Measurements from ENCODE around the gene CDHR1. TPM values are rescaled to one million over a fixed set of nuclear protein-coding genes. Genes with fewer than 3 reads are reported as not detected.

CDHR1 gene
- total and polyA plus RNA-seq, 2 donors from 2014 or later, result 0.47 to 1.1 TPM

DNA sequence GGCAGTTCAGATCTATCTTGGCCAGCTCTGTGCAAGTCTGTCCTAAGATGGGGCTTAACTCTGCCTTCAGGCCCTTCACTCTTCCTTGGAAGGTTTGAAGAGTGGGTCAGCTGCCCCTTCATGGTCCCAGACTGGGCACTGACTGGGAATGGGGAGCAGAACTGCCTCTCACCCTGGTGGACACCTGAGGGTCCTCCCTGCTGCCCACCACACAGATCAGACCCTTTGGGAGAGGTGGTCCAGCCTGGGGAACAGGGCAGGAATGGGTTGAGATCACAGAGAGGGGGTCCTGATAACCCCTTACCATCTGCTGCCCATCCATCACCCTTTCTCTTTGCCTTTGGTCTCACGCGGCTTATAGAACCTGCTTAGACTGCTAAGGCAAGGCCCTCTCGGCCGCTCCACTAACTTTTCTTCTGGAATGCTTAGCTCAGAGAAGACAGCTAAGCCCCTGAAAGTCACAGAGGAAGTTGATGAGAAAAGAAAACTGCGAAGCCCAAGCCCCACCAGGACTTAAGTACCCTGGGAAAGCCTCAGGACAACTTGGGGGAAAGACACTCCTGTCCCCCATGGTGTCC lies 402 bp upstream of the CDHR1 start:
- Histone ChIP-seq H3K4me3 (ENCODE audit: low read length in 3 of 3) (peak overlapping the region in 1 of 3 donors; percentile 46), H3K4me1 (ENCODE audit: control insufficient read depth in 2 of 3, insufficient read depth in 2 of 3, low read depth in 1 of 3, low read length in 3 of 3) (peaks cover 0 to 3% (median 0%) of the 10 kb centered on the region in 3 donors), H3K9me3 (ENCODE audit: control insufficient read depth in 2 of 3, insufficient read depth in 1 of 3, low read length in 3 of 3) (no peaks in the 10 kb centered on the region), H3K27me3 (ENCODE audit: control insufficient read depth, insufficient read depth, low read length) (peaks cover 20% of the 10 kb centered on the region), H3K27ac (ENCODE audit: low read depth in 2 of 2, low read length in 2 of 2) (no peak overlapping the region), H3K36me3 (ENCODE audit: control insufficient read depth in 2 of 3, insufficient read depth in 3 of 3, low read length in 3 of 3) (no peaks in the 10 kb centered on the region), H3K9ac (ENCODE audit: low read length in 3 of 3) (no peak overlapping the region)
- TF ChIP-seq CTCF (IDR thresholded peaks at IDR 0.05; ENCODE audit: borderline replicate concordance, extremely low read depth, insufficient read depth), result no peak
- no peak for FAIRE-seq
- intact Hi-C loops (cut with DNase I), result no loop called here
- no peak for DNase-seq

DNA sequence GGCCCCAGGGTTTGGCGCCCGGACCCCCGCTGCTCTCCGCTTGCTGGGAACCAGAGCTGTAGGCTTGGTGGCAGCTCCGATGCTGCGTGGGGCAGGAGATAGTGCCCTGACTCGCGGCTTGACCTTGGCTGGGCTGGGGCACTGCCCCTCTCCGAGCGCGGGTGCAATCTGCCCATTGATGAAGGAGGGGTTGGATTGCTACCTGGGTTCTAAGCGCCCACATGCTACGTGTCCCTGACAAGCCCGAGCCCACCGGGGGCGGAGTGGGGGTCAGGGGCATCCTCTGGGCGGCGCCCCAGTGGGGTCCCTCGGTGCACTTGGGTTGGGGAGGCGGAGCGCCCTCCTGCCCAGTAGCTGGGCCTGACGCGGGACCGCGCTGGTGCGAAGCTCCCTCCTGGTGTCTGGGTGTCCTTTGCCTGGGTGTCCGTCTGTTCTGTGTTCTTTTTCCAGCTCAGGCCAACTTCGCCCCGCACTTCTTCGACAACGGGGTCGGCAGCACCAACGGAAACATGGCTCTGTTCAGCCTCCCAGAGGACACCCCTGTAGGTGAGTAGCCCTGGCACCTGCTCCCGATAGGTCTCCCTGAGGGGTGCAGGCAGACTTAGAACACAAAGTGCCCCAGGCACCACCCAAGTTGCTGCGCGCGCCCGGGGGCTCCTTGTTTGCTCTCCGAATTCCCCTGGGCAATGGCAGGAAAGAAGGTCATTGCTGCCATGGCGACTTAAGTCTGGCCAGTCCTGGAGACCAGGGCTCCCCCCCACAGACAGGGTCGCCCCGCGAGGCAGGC lies 900 bp downstream of the CDHR1 start:
- TF ChIP-seq CTCF (IDR thresholded peaks at IDR 0.05; ENCODE audit: borderline replicate concordance, extremely low read depth, insufficient read depth), result no peak
- Histone ChIP-seq H3K9ac (ENCODE audit: low read length in 3 of 3) (no peak overlapping the region), H3K27me3 (ENCODE audit: control insufficient read depth, insufficient read depth, low read length) (peaks cover 20% of the 10 kb centered on the region), H3K36me3 (ENCODE audit: control insufficient read depth in 2 of 3, insufficient read depth in 3 of 3, low read length in 3 of 3) (no peaks in the 10 kb centered on the region), H3K4me1 (ENCODE audit: control insufficient read depth in 2 of 3, insufficient read depth in 2 of 3, low read depth in 1 of 3, low read length in 3 of 3) (peaks cover 0 to 3% (median 0%) of the 10 kb centered on the region in 3 donors), H3K27ac (ENCODE audit: low read depth in 2 of 2, low read length in 2 of 2) (no peak overlapping the region), H3K9me3 (ENCODE audit: control insufficient read depth in 2 of 3, insufficient read depth in 1 of 3, low read length in 3 of 3) (no peaks in the 10 kb centered on the region), H3K4me3 (ENCODE audit: low read length in 3 of 3) (peak overlapping the region in 1 of 3 donors; percentile 46)
- intact Hi-C loops (cut with DNase I), result no loop called here
- no peak for FAIRE-seq
- DNase-seq, result peak in 1 of 5 donors; percentile 49

GRCh38 chr10:84196083-84196482 lies 1.7 kb downstream of the CDHR1 start:
- no peak overlapping the region for H3K4me3 ChIP-seq (ENCODE audit: low read length in 3 of 3)
- FAIRE-seq (no peak), DNase-seq (no peak)
- no peak overlapping the region for H3K27ac ChIP-seq (ENCODE audit: low read depth in 2 of 2, low read length in 2 of 2)
- peaks cover 0 to 3% (median 0%) of the 10 kb centered on the region in 3 donors for H3K4me1 ChIP-seq (ENCODE audit: control insufficient read depth in 2 of 3, insufficient read depth in 2 of 3, low read depth in 1 of 3, low read length in 3 of 3)
- no peak for TF ChIP-seq CTCF (IDR thresholded peaks at IDR 0.05; ENCODE audit: borderline replicate concordance, extremely low read depth, insufficient read depth)
- no peak overlapping the region for H3K9ac ChIP-seq (ENCODE audit: low read length in 3 of 3)
- intact Hi-C loops (cut with DNase I), result no loop called here
- H3K27me3 ChIP-seq (ENCODE audit: control insufficient read depth, insufficient read depth, low read length), result peaks cover 20% of the 10 kb centered on the region
- no peaks in the 10 kb centered on the region for H3K9me3 ChIP-seq (ENCODE audit: control insufficient read depth in 2 of 3, insufficient read depth in 1 of 3, low read length in 3 of 3)
- H3K36me3 ChIP-seq (ENCODE audit: control insufficient read depth in 2 of 3, insufficient read depth in 3 of 3, low read length in 3 of 3), result no peaks in the 10 kb centered on the region

Data from kidney (tissue), 14 donors.